GM12801 (cell line): ENCODE measurements around the gene RBM22.

Experiments
- CTCF ChIP-seq: IDR thresholded peaks from one replicate; pipeline ENCODE4 v1.5.1; 2011; ENCODE audit warnings: control low read depth; ENCODE audit not compliant: insufficient read length; ENCODE audit errors: extremely low read depth

The RBM22 gene

DNA sequence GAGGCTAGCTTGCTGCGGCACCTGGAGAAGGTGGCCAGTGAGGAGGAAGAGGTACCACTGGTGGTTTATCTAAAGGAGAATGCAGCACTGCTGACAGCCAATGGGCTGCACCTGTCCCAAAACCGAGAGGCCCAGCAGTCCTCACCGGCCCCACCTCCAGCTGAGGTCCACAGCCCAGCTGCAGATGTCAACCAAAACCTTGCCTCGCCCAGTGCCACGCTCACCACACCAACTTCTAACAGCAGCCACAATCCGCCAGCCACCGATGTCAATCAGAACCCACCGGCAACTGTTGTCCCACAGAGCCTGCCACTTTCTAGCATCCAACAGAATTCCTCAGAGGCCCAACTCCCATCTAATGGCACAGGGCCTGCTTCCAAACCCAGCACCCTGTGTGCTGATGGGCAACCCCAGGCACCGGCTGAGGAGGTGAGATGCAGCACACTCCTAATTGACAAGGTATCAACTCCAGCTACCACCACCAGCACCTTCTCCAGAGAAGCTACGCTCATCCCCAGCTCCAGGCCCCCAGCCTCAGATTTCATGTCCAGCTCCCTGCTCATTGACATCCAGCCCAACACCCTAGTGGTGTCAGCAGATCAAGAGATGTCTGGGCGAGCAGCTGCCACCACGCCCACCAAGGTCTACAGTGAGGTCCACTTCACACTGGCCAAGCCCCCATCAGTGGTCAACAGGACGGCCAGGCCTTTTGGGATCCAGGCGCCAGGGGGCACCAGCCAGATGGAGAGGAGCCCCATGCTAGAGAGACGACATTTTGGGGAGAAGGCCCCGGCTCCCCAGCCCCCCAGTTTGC, 52.4 kb downstream of the RBM22 start:
- no peak for TF ChIP-seq CTCF

GRCh38 chr5:150647275-150648251, 53.3 kb downstream of the RBM22 start:
- TF ChIP-seq CTCF, result no peak

GRCh38 chr5:150645070-150645700, 55.7 kb downstream of the RBM22 start:
- no peak for TF ChIP-seq CTCF

- TF ChIP-seq CTCF, result no peak
These were observed 56.3 kb downstream of the RBM22 start for GRCh38 chr5:150644514-150644913.

DNA sequence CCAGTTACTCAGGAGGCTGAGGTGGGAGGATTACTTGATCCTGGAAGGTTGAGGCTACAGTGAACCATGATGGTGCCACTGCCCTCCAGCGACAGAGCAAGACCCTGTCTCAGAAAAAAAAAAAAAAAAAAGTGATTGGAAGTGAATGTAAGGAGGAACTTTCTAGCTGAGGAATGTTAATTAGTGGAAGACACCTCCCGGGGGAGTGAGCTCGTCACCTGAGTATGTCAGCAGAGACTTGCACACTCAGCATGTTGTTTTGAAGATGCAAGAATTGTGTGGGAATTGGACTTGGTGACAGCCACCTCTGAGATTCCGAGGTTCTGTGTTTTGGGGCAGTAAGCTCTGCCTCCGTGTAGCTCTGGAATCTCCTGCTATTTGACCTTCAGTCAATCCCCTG, 56.8 kb downstream of the RBM22 start:
- TF ChIP-seq CTCF, result no peak

GRCh38 chr5:150642991-150643710, 57.7 kb downstream of the RBM22 start:
- TF ChIP-seq CTCF, result no peak
